Fibroblast of lung (primary cell): ENCODE measurements around the gene KRT6B. TPM values are rescaled to one million over a fixed set of nuclear protein-coding genes. Genes with fewer than 3 reads are reported as not detected.

Source experiments
- DNase-seq, 2 donors: peaks; one replicate each; pipeline versions ENCODE4 v3.0.0 to v3.0.0-alpha.2; 2010; ENCODE audit warnings: low read depth in 2 of 2
- H2AFZ ChIP-seq: 2 replicates; pipeline ENCODE4 v1.5.1; 2012; ENCODE audit warnings: low read length, control low read depth, inconsistent platforms
- H3K27ac ChIP-seq: 2 replicates; pipeline ENCODE4 v1.5.1; 2011; ENCODE audit warnings: low read length, control low read depth; ENCODE audit not compliant: insufficient read depth
- H3K27me3 ChIP-seq: 2 replicates; pipeline ENCODE4 v1.5.1; 2011; ENCODE audit warnings: mild to moderate bottlenecking, low read length; ENCODE audit not compliant: control insufficient read depth, insufficient read depth
- H3K36me3 ChIP-seq: 2 replicates; pipeline ENCODE4 v1.5.1; 2011; ENCODE audit warnings: low read length; ENCODE audit not compliant: control insufficient read depth, insufficient read depth
- H3K4me1 ChIP-seq: 2 replicates; pipeline ENCODE4 v1.5.1; 2011; ENCODE audit warnings: low read length; ENCODE audit not compliant: control insufficient read depth, insufficient read depth; ENCODE audit errors: extremely low read depth
- H3K4me2 ChIP-seq: 2 replicates; pipeline ENCODE4 v1.5.1; 2011; ENCODE audit warnings: low read length, control low read depth; ENCODE audit not compliant: insufficient read depth; ENCODE audit errors: extremely low read depth
- H3K4me3 ChIP-seq, 4 experiments: fragments of 200-600 bp in 1 of 4; sonication (generic) in 1 of 4; replicated peaks in 1 of 4; 2 replicates each; pipeline ENCODE4 v1.5.1; 2011 to 2016; ENCODE audit warnings: low read length in 4 of 4, low read depth in 3 of 4, mild to moderate bottlenecking in 3 of 4, control low read depth in 2 of 4, inconsistent platforms in 1 of 4, mixed read lengths in 1 of 4; ENCODE audit not compliant: insufficient read depth in 1 of 4; ENCODE audit errors: control extremely low read depth in 1 of 4
- H3K79me2 ChIP-seq: 2 replicates; pipeline ENCODE4 v1.5.1; 2012; ENCODE audit warnings: mild to moderate bottlenecking, low read length, inconsistent platforms; ENCODE audit not compliant: control insufficient read depth, insufficient read depth
- H3K9ac ChIP-seq: 2 replicates; pipeline ENCODE4 v1.5.1; 2011; ENCODE audit warnings: mild to moderate bottlenecking, low read length, control low read depth; ENCODE audit not compliant: insufficient read depth
- H3K9me3 ChIP-seq: 2 replicates; pipeline ENCODE4 v1.5.1; 2012; ENCODE audit warnings: low read depth, low read length; ENCODE audit not compliant: control insufficient read depth, insufficient read depth
- H4K20me1 ChIP-seq: 2 replicates; pipeline ENCODE4 v1.5.1; 2011; ENCODE audit warnings: low read length; ENCODE audit not compliant: control insufficient read depth, insufficient read depth; ENCODE audit errors: extremely low read depth
- EZH2 ChIP-seq: IDR thresholded peaks from 2 replicates; pipeline ENCODE4 v1.5.1; 2012; ENCODE audit warnings: low read length, control low read depth, mild to moderate bottlenecking; ENCODE audit errors: missing control alignments
- polyA plus RNA-seq, 2 donors: library from polyadenylated mRNA; depleted of rRNA in 1 of 2; stranded (reverse) in 1 of 2; unstranded in 1 of 2; fragments of >200 nt; gene quantifications; 2 replicates each; pipeline ENCODE4 v1.2.1, GENCODE V29; 2011 to 2012; ENCODE audit warnings: missing spikeins in 1 of 2
- total RNA-seq: library from RNA; depleted of rRNA; stranded (reverse); fragments of >200 nt; gene quantifications from 2 replicates; pipeline ENCODE4 v1.2.1, GENCODE V29; 2014
- TF ChIP-seq, protein P1 (sequence below), 2 donors: IDR thresholded peaks in 1 of 2; conservative IDR thresholded peaks in 1 of 2; 1 replicate in 1 of 2; 2 replicates in 1 of 2; pipeline ENCODE4 v1.5.1; 2011 to 2012; ENCODE audit warnings: low read length in 2 of 2, control low read depth in 1 of 2, inconsistent platforms in 1 of 2, low read depth in 1 of 2, mild to moderate bottlenecking in 1 of 2

The KRT6B gene
- total and polyA plus RNA-seq, 2 donors (not counting 1 experiment from before 2014, with no cell fraction given) = 0.07 TPM; not detected in 1

DNA sequence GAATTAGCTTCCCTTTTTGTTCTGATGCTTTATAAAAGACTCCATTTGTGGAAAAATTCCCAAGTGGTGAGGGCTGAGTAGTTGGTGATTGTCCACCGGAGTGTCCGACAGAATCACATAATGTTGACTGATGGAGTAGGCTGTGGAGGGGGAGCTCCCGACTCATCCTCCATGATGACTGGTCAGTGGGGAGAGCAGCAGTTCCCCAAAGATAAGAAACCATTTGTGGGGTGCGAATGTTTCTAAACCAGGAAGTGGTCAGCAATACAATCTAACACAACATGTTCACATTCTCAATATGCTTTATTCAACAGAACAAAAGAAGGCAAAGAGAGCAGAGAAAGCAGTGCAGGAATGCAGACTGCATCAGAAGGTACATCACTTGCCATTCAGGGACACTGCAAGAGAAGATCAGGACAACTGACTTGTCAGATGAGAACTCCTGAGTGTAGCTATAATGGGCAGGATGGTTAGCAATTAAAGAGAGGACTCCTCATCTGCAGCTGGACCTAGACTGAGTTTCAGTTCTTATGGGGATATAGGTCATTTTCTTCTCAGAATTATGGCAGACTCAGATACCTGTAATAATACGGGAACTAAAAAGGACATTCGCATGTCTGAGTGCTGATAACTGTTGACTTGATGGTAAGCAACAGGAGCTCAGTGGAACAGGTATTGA lies 5.4 kb downstream of the KRT6B start:
- no peak overlapping the region for H3K4me2 ChIP-seq
- TF ChIP-seq EZH2 = no peak
- TF ChIP-seq, protein P1, sequence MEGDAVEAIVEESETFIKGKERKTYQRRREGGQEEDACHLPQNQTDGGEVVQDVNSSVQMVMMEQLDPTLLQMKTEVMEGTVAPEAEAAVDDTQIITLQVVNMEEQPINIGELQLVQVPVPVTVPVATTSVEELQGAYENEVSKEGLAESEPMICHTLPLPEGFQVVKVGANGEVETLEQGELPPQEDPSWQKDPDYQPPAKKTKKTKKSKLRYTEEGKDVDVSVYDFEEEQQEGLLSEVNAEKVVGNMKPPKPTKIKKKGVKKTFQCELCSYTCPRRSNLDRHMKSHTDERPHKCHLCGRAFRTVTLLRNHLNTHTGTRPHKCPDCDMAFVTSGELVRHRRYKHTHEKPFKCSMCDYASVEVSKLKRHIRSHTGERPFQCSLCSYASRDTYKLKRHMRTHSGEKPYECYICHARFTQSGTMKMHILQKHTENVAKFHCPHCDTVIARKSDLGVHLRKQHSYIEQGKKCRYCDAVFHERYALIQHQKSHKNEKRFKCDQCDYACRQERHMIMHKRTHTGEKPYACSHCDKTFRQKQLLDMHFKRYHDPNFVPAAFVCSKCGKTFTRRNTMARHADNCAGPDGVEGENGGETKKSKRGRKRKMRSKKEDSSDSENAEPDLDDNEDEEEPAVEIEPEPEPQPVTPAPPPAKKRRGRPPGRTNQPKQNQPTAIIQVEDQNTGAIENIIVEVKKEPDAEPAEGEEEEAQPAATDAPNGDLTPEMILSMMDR (conservative IDR thresholded peaks at IDR 0.05 in 1 of 2, IDR thresholded peaks at IDR 0.05 in 1 of 2; ENCODE audit: low read depth in 1 of 2, low read length in 2 of 2) = no peak
- no peak overlapping the region for H3K9ac ChIP-seq
- peaks cover 2% of the 10 kb centered on the region for H3K27me3 ChIP-seq
- H3K36me3 ChIP-seq = no peaks in the 10 kb centered on the region
- H3K4me3 ChIP-seq = no peak overlapping the region
- no peaks in the 10 kb centered on the region for H3K9me3 ChIP-seq
- peak in 1 of 2 donors; percentile 30 for DNase-seq
- no peaks in the 10 kb centered on the region for H3K79me2 ChIP-seq
- H2AFZ ChIP-seq = no peak overlapping the region
- no peak overlapping the region for H3K27ac ChIP-seq
- H3K4me1 ChIP-seq = no peaks in the 10 kb centered on the region
- H4K20me1 ChIP-seq = no peaks in the 10 kb centered on the region

DNA sequence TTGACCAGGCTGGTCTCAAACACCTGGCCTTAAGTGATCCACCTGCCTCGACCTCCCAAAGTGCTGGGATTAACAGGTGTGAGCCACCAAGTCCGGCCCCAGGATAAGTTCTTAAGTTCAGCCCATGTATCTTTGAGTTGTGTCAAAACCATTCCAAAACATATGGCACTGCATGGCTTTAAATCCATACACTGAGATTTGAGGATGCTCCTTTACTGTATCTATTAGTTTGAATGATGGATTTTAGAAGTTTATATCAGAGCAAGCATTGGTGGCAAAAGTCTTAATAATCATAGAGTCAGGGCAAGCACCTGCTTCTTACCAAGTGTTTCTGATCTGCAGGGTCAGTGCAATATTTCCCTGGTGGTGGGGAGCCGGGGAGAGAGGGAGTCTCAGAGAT lies 6.1 kb downstream of the KRT6B start:
- no peak for TF ChIP-seq EZH2
- TF ChIP-seq, protein P1 (conservative IDR thresholded peaks at IDR 0.05 in 1 of 2, IDR thresholded peaks at IDR 0.05 in 1 of 2; ENCODE audit: low read depth in 1 of 2, low read length in 2 of 2) = no peak
- H3K4me1 ChIP-seq = no peaks in the 10 kb centered on the region
- no peaks in the 10 kb centered on the region for H3K79me2 ChIP-seq
- H3K4me3 ChIP-seq = no peak overlapping the region
- peaks cover 2% of the 10 kb centered on the region for H3K27me3 ChIP-seq
- H2AFZ ChIP-seq = no peak overlapping the region
- H4K20me1 ChIP-seq = no peaks in the 10 kb centered on the region
- no peaks in the 10 kb centered on the region for H3K9me3 ChIP-seq
- H3K27ac ChIP-seq = no peak overlapping the region
- H3K4me2 ChIP-seq = no peak overlapping the region
- no peaks in the 10 kb centered on the region for H3K36me3 ChIP-seq
- DNase-seq = no peak
- no peak overlapping the region for H3K9ac ChIP-seq

DNA sequence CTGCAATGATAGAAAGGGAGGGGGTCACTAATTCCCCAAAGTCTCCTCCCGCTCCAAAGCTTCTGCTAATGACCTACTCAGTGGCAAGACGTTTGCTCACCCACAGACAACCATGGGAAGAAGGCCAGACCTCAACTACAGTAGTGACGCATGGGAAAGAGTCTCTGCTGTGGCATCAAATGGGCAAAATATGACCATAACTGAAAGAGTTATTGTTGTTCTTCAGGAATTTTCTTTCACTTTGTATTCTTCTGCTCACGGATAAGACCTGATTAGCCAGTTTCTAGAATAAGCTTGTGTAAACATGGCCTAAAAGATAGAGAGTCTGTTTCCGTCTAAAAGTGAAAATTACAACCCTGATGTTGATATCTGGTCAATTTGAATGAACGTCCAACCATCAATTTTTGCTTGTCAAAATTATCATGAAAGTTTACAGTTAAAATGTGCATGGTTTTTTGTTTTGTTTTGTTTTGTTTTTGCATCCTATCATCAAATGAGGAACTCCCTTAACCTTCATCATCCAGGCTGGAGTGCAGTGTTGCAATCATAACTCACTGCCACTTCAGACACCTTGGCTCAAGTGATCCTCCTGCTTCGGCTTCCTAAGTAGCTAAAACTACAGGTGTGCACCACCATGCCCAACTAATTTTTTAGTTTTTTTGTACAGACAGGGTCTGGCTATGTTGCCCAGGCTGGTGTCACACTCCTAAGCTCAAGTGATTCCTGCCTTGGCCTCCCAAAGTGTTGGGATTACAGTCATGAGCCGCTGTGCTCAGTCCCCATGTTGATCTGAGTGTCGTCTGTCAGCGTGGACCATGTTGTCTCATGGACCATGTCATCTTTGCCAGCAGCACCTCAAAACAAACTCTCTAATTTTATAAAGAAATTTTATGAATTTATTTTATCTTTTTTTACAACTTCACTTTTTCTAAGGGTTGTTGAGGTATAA lies 7.0 kb downstream of the KRT6B start:
- Histone ChIP-seq H3K27ac (no peak overlapping the region), H4K20me1 (no peaks in the 10 kb centered on the region)
- TF ChIP-seq, protein P1 (conservative IDR thresholded peaks at IDR 0.05 in 1 of 2, IDR thresholded peaks at IDR 0.05 in 1 of 2; ENCODE audit: low read depth in 1 of 2, low read length in 2 of 2) = no peak
- TF ChIP-seq EZH2 = no peak

More for the DNA sequence above, 7.0 kb downstream of the KRT6B start:
- Histone ChIP-seq H2AFZ (no peak overlapping the region), H3K4me1 (no peaks in the 10 kb centered on the region), H3K27me3 (no peaks in the 10 kb centered on the region), H3K9ac (no peak overlapping the region), H3K4me3 (no peak overlapping the region), H3K4me2 (no peak overlapping the region), H3K79me2 (no peaks in the 10 kb centered on the region), H3K36me3 (no peaks in the 10 kb centered on the region), H3K9me3 (no peaks in the 10 kb centered on the region)
- peak in 1 of 2 donors; percentile 66 for DNase-seq
